SK-N-SH (cell line): ENCODE measurements around the gene CCDC91.

Source experiments
- CTCF ChIP-seq: fragments of 200-600 bp; sonication (generic); IDR thresholded peaks from 2 replicates; pipeline ENCODE4 v1.6.1; 2017; ENCODE audit warnings: antibody characterized with exemption, mild to moderate bottlenecking, moderate library complexity
- MXI1 ChIP-seq: IDR thresholded peaks from 2 replicates; pipeline ENCODE4 v1.6.1; 2012; ENCODE audit warnings: mild to moderate bottlenecking, low read depth, low read length, improper control_type of control experiment
- TEAD4 ChIP-seq: IDR thresholded peaks from 2 replicates; pipeline ENCODE4 v1.4.0; 2012; ENCODE audit warnings: mild to moderate bottlenecking, borderline replicate concordance; ENCODE audit not compliant: insufficient read depth
- USF2 ChIP-seq: fragments of 150-350 bp; IDR thresholded peaks from 2 replicates; pipeline ENCODE4 v1.6.1; 2017; ENCODE audit warnings: antibody characterized with exemption, low read length, low read depth, borderline replicate concordance
- YY1 ChIP-seq: IDR thresholded peaks from 2 replicates; pipeline ENCODE4 v1.4.0; 2012; ENCODE audit warnings: low read depth, mild to moderate bottlenecking

GRCh38 chr12:28167981-28168485 lies 22.2 kb upstream of the CCDC91 start:
- no peak for TF ChIP-seq YY1
- TF ChIP-seq CTCF: no peak
- no peak for TF ChIP-seq TEAD4
- TF ChIP-seq USF2: no peak
- TF ChIP-seq MXI1: no peak
